Fibroblast of lung (primary cell): Measurements from ENCODE around the gene EFNA2. TPM values are rescaled to one million over a fixed set of nuclear protein-coding genes. Genes with fewer than 3 reads are reported as not detected.
"Not testable (repeated sequence)": the region's sequence is repeated elsewhere in the genome, so short reads cannot be mapped to it uniquely, and the experiment has no call there.

ENCODE experiments used
- DNase-seq, 2 donors: peaks; one replicate each; pipeline versions ENCODE4 v3.0.0 to v3.0.0-alpha.2; 2010; ENCODE audit warnings: low read depth in 2 of 2
- H2AFZ ChIP-seq: 2 replicates; pipeline ENCODE4 v1.5.1; 2012; ENCODE audit warnings: low read length, control low read depth, inconsistent platforms
- H3K27ac ChIP-seq: 2 replicates; pipeline ENCODE4 v1.5.1; 2011; ENCODE audit warnings: low read length, control low read depth; ENCODE audit not compliant: insufficient read depth
- H3K27me3 ChIP-seq: 2 replicates; pipeline ENCODE4 v1.5.1; 2011; ENCODE audit warnings: mild to moderate bottlenecking, low read length; ENCODE audit not compliant: control insufficient read depth, insufficient read depth
- H3K36me3 ChIP-seq: 2 replicates; pipeline ENCODE4 v1.5.1; 2011; ENCODE audit warnings: low read length; ENCODE audit not compliant: control insufficient read depth, insufficient read depth
- H3K4me1 ChIP-seq: 2 replicates; pipeline ENCODE4 v1.5.1; 2011; ENCODE audit warnings: low read length; ENCODE audit not compliant: control insufficient read depth, insufficient read depth; ENCODE audit errors: extremely low read depth
- H3K4me2 ChIP-seq: 2 replicates; pipeline ENCODE4 v1.5.1; 2011; ENCODE audit warnings: low read length, control low read depth; ENCODE audit not compliant: insufficient read depth; ENCODE audit errors: extremely low read depth
- H3K4me3 ChIP-seq, 4 experiments: fragments of 200-600 bp in 1 of 4; sonication (generic) in 1 of 4; replicated peaks in 1 of 4; 2 replicates each; pipeline ENCODE4 v1.5.1; 2011 to 2016; ENCODE audit warnings: low read length in 4 of 4, low read depth in 3 of 4, mild to moderate bottlenecking in 3 of 4, control low read depth in 2 of 4, inconsistent platforms in 1 of 4, mixed read lengths in 1 of 4; ENCODE audit not compliant: insufficient read depth in 1 of 4; ENCODE audit errors: control extremely low read depth in 1 of 4
- H3K79me2 ChIP-seq: 2 replicates; pipeline ENCODE4 v1.5.1; 2012; ENCODE audit warnings: mild to moderate bottlenecking, low read length, inconsistent platforms; ENCODE audit not compliant: control insufficient read depth, insufficient read depth
- H3K9ac ChIP-seq: 2 replicates; pipeline ENCODE4 v1.5.1; 2011; ENCODE audit warnings: mild to moderate bottlenecking, low read length, control low read depth; ENCODE audit not compliant: insufficient read depth
- H3K9me3 ChIP-seq: 2 replicates; pipeline ENCODE4 v1.5.1; 2012; ENCODE audit warnings: low read depth, low read length; ENCODE audit not compliant: control insufficient read depth, insufficient read depth
- H4K20me1 ChIP-seq: 2 replicates; pipeline ENCODE4 v1.5.1; 2011; ENCODE audit warnings: low read length; ENCODE audit not compliant: control insufficient read depth, insufficient read depth; ENCODE audit errors: extremely low read depth
- CTCF ChIP-seq, 2 donors: IDR thresholded peaks in 1 of 2; conservative IDR thresholded peaks in 1 of 2; 1 replicate in 1 of 2; 2 replicates in 1 of 2; pipeline ENCODE4 v1.5.1; 2011 to 2012; ENCODE audit warnings: low read length in 2 of 2, control low read depth in 1 of 2, inconsistent platforms in 1 of 2, low read depth in 1 of 2, mild to moderate bottlenecking in 1 of 2
- EZH2 ChIP-seq: IDR thresholded peaks from 2 replicates; pipeline ENCODE4 v1.5.1; 2012; ENCODE audit warnings: low read length, control low read depth, mild to moderate bottlenecking; ENCODE audit errors: missing control alignments
- polyA plus RNA-seq, 2 donors: library from polyadenylated mRNA; depleted of rRNA in 1 of 2; stranded (reverse) in 1 of 2; unstranded in 1 of 2; fragments of >200 nt; gene quantifications; 2 replicates each; pipeline ENCODE4 v1.2.1, GENCODE V29; 2011 to 2012; ENCODE audit warnings: missing spikeins in 1 of 2
- total RNA-seq: library from RNA; depleted of rRNA; stranded (reverse); fragments of >200 nt; gene quantifications from 2 replicates; pipeline ENCODE4 v1.2.1, GENCODE V29; 2014

The EFNA2 gene
- total and polyA plus RNA-seq, 2 donors (not counting 1 experiment from before 2014, with no cell fraction given), result 0.17 TPM; not detected in 1

DNA sequence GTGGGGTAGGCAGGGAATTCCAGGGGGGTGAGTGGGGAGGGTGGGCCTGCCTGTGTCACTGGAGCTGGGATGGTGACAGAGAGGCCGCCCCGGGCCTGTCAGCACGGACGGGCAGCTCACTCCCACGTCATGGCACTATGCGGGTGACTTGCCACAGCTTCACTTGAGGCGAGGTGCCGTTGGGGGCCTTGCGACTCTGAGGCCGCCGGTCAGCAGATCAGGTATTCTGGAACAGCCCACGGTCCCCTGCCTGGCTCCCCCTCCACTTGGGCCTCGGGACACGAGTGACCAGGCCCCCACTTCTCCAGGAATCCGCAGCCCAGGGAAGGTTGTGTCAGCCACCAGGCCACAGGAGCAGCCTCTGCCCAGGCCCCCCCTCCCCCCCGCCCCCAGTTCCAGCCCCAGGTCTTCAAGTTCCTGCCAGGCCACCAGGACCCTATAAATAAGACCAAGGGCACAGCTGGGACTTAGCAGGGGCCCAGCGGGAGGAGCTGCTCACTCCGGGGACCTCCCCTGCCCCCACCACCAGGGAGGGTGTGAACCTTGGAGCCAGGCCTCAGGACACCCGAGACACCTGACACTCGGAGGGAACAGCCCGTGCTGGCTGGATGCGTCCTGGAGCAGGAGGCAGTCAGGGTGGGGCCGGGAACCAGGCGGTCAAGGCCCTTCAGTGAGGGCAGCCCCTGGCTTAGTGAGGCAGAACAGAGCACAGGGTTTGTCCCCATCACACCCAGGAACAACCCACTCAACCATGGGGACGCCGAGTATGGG, 40.0 kb upstream of the EFNA2 start:
- H3K27ac ChIP-seq, result no peak overlapping the region
- H3K79me2 ChIP-seq, result peaks cover 36% of the 10 kb centered on the region
- no peak overlapping the region for H2AFZ ChIP-seq
- no peak overlapping the region for H3K4me2 ChIP-seq
- H3K9me3 ChIP-seq, result no peaks in the 10 kb centered on the region
- H3K4me3 ChIP-seq, result no peak overlapping the region
- H3K4me1 ChIP-seq, result peaks cover 27% of the 10 kb centered on the region
- H3K27me3 ChIP-seq, result no peaks in the 10 kb centered on the region
- TF ChIP-seq CTCF (conservative IDR thresholded peaks at IDR 0.05 in 1 of 2, IDR thresholded peaks at IDR 0.05 in 1 of 2; ENCODE audit: low read depth in 1 of 2, low read length in 2 of 2) (no peak), EZH2 (no peak)
- no peak overlapping the region for H3K9ac ChIP-seq
- no peaks in the 10 kb centered on the region for H4K20me1 ChIP-seq
- H3K36me3 ChIP-seq, result peaks cover 7% of the 10 kb centered on the region
- DNase-seq, result no peak

DNA sequence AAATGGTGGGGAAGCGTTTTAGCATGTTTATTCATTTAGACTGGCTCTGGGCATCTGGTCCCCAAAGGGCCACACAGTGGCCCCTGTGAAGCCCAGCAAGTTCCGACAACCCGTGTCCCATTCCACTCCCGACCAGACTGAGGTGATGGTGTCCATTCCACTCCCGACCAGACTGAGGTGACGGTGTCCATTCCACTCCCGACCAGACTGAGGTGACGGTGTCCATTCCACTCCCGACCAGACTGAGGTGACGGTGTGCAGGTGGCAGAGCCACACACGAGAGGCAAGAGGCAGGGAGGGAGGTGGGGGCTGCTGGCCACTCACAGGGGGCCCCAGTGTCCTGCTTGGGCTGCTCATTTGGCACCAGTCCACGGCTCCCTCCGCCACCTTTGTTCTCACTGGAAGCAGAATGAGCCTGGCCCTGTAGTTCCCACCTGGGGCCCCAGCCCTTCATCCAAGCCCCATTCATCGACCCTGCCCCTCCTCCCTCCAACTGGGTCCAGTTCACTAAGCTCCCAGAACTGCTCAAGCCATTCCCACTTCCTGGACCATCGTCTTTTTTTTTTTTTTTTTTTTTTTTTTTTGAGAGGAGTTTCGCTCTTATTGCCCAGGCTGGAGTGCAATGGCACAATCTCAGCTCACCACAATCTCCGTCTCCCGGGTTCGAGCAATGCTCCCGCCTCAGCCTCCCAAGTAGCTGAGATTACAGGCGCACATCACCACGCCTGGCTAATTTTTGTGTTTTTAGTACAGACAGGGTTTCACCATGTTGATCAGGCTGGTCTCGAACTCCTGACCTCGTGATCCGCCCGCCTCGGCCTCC, 39.2 kb upstream of the EFNA2 start:
- Histone ChIP-seq H3K79me2 (peaks cover 44% of the 10 kb centered on the region), H3K36me3 (peaks cover 13% of the 10 kb centered on the region), H3K4me1 (peaks cover 24% of the 10 kb centered on the region)
- H3K9me3 ChIP-seq, H2AFZ ChIP-seq, H3K4me2 ChIP-seq, DNase-seq, H3K27ac ChIP-seq, H3K9ac ChIP-seq, H3K27me3 ChIP-seq, H4K20me1 ChIP-seq, H3K4me3 ChIP-seq: not testable (repeated sequence)

- Histone ChIP-seq H2AFZ (no peak overlapping the region), H3K4me2 (peak overlapping the region; percentile 71), H3K9ac (peak overlapping the region; percentile 97), H3K79me2 (peaks cover 45% of the 10 kb centered on the region), H3K27me3 (no peaks in the 10 kb centered on the region), H3K36me3 (peaks cover 18% of the 10 kb centered on the region), H4K20me1 (no peaks in the 10 kb centered on the region), H3K4me1 (peaks cover 21% of the 10 kb centered on the region), H3K9me3 (no peaks in the 10 kb centered on the region), H3K27ac (peak overlapping the region; percentile 98), H3K4me3 (peak overlapping the region in 2 of 4 experiments; percentile 7 to 75)
- TF ChIP-seq CTCF (conservative IDR thresholded peaks at IDR 0.05 in 1 of 2, IDR thresholded peaks at IDR 0.05 in 1 of 2; ENCODE audit: low read depth in 1 of 2, low read length in 2 of 2), result no peak
- TF ChIP-seq EZH2, result no peak
- DNase-seq, result no peak
Measured at GRCh38 chr19:1247748-1248138, 37.9 kb upstream of the EFNA2 start.
